Fibroblast of peridontal ligament (primary cell): ENCODE measurements around the gene CDC34.

Experiments
- DNase-seq: peaks from one replicate; pipeline ENCODE4 v3.0.0-alpha.2; 2010; ENCODE audit errors: extremely low read depth

CDC34 gene

DNA sequence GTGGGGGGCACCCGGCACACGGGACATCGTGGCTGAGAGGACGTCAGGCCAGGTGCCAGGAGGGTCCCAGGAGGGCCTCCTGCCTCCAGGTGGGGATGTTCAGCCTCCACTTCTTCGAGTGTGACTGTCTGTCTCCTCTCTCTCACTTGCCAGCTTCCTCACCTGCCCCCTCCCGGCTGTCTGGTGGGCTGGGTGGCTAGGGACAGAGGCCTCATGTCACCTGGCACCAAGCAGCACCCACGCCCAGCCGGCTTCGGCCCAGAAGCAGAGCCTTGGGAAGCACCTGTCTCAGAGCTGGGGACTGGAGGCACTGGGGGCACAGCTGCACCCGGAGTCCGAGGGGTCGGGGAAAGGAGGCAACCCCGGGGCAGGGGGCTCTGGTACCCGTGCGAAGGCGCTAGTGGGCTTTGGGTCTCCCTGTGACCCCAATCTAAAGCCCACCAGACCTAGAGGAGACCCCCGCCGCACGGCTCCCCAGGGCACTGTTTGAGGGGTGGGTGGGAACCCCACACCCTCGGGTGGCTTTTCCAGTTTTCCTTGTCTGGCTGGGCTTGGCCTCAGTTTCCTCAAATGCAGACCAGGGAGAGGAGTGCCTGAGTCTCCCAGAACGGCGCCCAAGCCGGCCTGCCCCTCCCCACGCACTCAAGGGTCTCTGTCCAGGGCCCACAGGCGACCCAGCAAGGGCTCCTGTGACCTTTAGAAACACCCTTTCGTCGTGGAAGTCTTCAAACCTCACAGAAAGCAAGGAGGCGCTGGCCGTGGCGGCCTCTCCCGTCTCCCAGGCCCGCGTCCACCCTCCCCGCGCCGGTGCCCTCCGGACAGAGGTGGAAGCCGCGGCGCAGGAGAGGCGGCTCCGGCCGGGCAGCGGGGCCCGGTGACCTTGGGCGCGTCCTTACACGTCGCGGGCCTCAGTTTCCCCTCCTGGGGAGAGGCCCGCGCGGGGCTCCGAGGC is 57.5 kb downstream of the CDC34 start:
- no peak for DNase-seq

DNA sequence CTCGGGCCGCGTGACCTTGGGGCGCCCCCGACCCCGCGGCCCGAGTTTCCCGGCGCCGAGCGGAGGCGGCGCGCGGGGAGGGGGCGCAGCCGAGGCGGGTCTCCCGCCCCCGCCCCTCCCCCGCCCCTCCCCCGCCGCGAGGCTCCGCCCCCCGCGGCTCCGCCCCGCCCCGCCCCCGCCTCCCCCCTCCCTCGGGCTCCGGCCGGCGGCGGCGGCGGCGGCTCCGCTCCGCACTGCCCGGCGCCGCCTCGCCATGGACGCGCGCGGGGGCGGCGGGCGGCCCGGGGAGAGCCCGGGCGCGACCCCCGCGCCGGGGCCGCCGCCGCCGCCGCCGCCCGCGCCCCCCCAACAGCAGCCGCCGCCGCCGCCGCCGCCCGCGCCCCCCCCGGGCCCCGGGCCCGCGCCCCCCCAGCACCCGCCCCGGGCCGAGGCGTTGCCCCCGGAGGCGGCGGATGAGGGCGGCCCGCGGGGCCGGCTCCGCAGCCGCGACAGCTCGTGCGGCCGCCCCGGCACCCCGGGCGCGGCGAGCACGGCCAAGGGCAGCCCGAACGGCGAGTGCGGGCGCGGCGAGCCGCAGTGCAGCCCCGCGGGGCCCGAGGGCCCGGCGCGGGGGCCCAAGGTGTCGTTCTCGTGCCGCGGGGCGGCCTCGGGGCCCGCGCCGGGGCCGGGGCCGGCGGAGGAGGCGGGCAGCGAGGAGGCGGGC is 58.3 kb downstream of the CDC34 start, which contains the start of gene HCN2:
Gene HCN2, plus strand, starts transcription at position 189 of the 703 bp plus-strand sequence. Its CDS starts 65 bp downstream, at position 254.
- DNase-seq = no peak

DNA sequence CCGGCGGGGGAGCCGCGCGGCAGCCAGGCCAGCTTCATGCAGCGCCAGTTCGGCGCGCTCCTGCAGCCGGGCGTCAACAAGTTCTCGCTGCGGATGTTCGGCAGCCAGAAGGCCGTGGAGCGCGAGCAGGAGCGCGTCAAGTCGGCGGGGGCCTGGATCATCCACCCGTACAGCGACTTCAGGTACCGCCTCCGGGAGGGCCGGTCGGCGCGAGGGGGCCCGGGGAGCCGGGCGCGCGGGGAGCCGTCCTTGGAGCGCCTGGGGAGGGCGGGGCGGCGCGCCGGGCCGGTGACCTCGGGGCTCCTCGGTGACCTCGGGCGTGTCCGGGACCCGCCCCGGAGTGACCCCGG is 58.8 kb downstream of the CDC34 start:
- DNase-seq = no peak

DNA sequence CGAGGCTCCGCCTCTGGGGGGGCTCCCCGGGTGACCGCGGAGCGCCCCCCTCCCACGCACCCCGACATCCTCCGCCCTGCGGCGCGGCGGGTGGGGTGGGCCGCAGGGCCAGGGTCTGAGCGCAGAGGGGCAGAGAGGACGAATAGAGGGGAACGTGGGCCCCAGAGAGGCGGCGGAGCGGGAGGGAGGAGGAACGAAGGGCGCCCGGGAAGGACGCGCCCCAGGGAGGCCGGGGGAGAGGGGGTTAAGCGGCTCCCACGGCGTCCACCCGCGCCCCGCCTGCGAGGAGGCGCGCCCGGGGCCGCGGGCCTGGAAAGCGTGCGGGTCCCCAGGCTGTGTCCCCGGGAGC is 59.2 kb downstream of the CDC34 start:
- no peak for DNase-seq

DNA sequence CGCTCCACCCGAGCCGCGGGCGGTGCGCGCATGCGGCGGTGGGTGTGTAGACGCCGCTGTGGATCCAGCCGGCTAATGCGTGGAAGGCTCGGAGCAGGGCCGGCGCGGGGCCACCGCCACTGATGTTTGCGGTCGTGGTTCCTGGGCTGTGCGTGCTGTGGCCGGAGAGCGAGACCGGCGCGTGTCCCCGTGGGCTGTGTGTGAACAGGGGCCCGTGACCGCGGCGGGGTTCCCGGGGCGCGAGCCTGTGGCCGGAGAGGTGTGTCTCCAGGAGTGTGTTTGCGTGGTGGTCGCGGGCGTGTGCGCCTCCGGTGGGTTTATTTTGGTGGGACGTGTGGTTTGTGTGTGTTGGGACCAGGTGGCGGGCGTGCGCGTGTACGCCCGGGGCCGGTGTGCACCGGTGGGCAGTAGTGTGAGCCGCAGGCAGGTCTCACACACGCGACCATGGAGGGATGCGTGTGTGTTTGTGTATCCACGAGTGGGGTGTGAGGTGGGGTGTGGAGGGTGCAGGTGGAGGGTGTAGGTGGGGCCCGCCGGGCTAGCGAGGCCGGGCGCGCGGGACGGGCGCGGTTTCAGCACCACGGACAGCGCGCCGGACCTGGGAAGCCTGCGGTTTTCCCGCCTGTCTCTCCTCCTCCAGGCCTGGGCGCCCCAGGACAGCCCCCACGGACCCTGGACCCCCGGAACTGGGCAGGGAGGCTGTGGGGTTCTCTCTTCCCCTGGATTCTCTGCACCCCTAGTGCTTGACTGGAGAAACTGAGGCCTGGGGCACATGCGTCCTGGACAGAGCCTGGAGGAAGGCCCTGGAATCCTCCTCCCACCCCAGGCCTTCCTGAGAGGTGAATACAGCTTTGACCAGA is 59.8 kb downstream of the CDC34 start:
- DNase-seq = no peak
